Fibroblast of peridontal ligament (primary cell): Measurements from ENCODE around the gene CALN1.
"Not testable (repeated sequence)": the region's sequence is repeated elsewhere in the genome, so short reads cannot be mapped to it uniquely, and the experiment has no call there.

Experiments
- DNase-seq: peaks from one replicate; pipeline ENCODE4 v3.0.0-alpha.2; 2010; ENCODE audit errors: extremely low read depth

The CALN1 gene

DNA sequence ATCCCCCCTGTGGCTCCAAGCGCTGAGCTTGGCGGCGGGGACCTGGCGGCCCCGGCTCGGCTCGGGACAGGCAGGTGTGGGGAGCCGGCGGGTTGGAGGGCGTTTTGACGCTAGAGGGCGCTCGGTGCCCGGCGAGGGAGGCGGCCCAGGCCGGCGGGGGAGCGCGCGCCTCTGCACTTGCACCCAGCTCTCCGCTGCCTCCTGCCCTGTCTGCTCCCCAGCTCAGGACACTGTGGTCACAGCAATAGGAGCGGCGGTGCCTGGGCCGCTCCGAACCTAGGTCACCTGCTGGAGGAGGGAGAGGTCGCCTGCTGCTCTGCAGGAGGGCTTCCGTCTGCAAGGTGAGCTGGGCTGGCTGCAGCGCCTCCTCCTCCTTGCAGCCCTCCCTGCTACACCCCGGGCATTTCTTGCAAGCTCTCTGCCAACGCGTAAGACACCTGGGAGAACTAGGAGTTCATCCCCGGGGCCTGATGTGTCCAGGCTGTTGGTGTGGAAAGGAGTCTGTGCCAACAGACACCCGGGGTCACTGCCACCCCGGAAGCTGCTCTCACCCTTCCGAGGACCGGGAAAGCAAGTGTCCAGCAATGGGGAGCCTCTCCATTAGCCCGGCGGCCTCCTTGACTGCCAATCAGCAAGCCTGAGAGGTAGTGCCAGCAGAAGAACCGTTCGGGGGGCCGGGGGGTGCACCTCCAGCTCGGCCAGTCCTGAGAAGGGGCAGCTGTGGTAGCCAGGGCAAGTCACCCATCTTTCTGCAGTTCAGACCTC is 659.8 kb downstream of the CALN1 start:
- DNase-seq, result no peak

GRCh38 chr7:71750290-71750689 is 661.8 kb downstream of the CALN1 start:
- no peak for DNase-seq

GRCh38 chr7:71746006-71746405 is 666.1 kb downstream of the CALN1 start:
- no peak for DNase-seq

- no peak for DNase-seq
Measured at GRCh38 chr7:71740174-71740560, 672.0 kb downstream of the CALN1 start.

- DNase-seq, result no peak
Measured at GRCh38 chr7:71739520-71740173, 672.5 kb downstream of the CALN1 start.

DNA sequence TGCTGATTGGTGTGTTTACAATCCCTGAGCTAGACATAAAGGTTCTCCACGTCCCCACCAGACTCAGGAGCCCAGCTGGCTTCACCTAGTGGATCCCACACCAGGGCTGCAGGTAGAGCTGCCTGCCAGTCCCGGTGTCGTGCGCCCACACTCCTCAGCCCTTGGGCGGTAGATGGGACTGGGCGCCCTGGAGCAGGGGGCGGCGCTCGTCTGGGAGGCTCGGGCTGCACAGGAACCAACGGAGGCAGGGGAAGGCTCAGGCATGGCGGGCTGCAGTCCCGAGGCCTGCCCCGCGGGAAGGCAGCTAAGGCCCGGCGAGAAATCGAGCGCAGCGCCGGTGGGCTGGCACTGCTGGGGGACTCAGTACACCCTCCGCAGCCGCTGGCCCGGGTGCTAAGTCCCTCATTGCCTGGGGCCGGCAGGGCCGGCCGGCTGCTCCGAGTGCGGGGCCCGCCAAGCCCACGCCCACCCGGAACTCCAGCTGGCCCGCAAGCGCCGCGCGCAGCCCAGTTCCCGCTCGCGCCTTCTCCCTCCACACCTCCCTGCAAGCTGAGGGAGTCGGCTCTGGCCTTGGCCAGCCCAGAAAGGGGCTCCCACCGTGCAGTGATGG is 674.1 kb downstream of the CALN1 start:
- not testable (repeated sequence) for DNase-seq

DNA sequence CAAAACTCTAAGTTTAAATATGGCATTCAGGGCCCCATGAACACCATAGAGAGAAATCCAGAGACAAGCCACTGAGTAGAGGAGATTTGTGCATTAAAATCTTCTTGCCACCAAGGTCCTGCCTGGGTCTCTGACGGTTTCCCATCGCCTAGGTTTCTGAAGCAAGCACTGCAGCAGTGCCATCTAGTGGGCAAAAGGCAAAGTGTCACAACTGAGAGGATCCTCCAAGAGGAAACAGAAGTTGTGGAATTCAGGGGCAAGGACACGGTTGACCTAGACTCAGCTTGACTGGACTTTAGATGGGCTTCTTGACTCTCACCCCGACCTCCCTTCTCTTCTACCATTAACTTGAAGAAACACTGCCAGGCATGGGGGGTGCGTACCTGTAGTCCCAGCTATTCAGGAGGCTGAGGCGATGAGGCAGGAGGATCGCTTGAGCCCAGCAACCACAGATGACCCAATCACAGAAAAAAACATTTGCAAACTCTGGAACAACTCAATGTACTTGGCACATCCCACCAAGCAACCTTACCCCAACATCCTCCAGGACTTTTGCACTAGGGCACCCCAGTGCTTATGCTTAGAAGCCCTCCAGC is 676.1 kb downstream of the CALN1 start:
- DNase-seq, result peak; percentile 59

DNA sequence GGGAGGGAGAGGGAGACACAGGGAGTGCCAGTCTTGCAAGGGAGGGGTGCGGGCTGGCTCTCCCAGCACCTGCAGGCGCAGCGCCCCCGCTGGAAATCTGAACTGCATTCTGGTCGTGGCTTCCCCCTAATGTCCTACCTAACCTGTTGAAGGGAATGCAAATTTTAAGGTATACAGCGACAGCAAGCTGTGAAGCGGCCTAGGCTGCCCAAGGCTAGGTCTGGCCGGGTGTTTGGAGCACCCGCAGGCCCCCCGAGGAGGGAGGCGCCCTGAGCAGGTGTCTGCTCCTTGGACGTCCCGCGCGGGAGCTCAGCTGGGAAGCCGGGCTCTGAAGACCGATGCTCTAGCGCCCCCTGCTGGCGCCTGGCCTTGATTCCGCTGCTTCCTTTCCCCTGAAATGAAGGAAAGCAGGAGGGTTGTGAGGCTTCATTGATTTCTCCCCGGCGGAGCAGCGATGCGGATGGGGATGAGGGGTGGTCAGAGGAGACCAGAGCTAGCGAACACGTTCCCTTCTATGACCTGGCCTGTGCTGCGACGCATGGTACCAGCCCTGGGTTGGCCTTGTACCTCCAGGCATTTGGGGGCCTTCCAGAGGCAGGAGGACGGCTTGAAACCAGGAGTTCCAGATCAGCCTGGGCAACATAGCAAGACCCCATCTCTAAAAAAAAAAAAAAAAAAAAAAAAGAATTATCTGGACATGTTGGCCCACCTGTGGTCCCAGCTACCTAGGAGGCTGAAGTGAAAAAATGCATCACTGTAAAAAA is 678.8 kb downstream of the CALN1 start:
- DNase-seq, result peak; percentile 38

GRCh38 chr7:71731740-71732139 is 680.4 kb downstream of the CALN1 start:
- DNase-seq, result no peak
